ENCODE data around the gene HDAC8.

The HDAC8 gene

GRCh38 chrX:72620550-72621145 is 48.0 kb upstream of the HDAC8 start:
- no peak overlapping the region for H4K91ac ChIP-seq (ENCODE audit: low read length)

GRCh38 chrX:72609313-72609712 is 36.7 kb upstream of the HDAC8 start:
- peaks cover 0 to 30% of the 10 kb centered on the region in 2 experiments for H3K27me3 ChIP-seq (ENCODE audit: control insufficient read depth in 1 of 2, insufficient read depth in 1 of 2, low read length in 2 of 2)
- H3K27ac ChIP-seq (ENCODE audit: low read length, poor library complexity, severe bottlenecking), result no peak overlapping the region
- H2BK5ac ChIP-seq (ENCODE audit: low read depth, low read length, poor library complexity, severe bottlenecking), result no peak overlapping the region
- H3K4me3 ChIP-seq (ENCODE audit: insufficient read depth in 1 of 2, low read depth in 1 of 2, low read length in 2 of 2), result no peak overlapping the region
- no peaks in the 10 kb centered on the region for H3K4me1 ChIP-seq (ENCODE audit: control insufficient read depth, insufficient read depth, low read depth, low read length)
- no peak overlapping the region for H2BK15ac ChIP-seq (ENCODE audit: low read depth, poor library complexity, severe bottlenecking)
- H2AFZ ChIP-seq (ENCODE audit: low read depth, low read length), result no peak overlapping the region
- no peak overlapping the region for H2BK12ac ChIP-seq (ENCODE audit: low read length in 2 of 2)
- H3K36me3 ChIP-seq (ENCODE audit: control insufficient read depth in 1 of 2, insufficient read depth in 2 of 2, low read depth in 1 of 2, low read length in 2 of 2), result peaks cover 0 to 4% of the 10 kb centered on the region in 2 experiments
- H3K4me2 ChIP-seq (ENCODE audit: low read length, poor library complexity, severe bottlenecking), result no peak overlapping the region
- H2BK120ac ChIP-seq (ENCODE audit: low read depth, low read length), result no peak overlapping the region
- no peaks in the 10 kb centered on the region for H3K79me1 ChIP-seq (replicated peaks; ENCODE audit: low read length, poor library complexity, severe bottlenecking)
- H3K23ac ChIP-seq (ENCODE audit: low read length in 2 of 2), result no peak overlapping the region
- WGBS, result no CpG with 5 or more reads among the region's 2 CpGs
- peak; percentile 6 for DNase-seq
- H3K9me3 ChIP-seq (ENCODE audit: control insufficient read depth, low read length), result no peaks in the 10 kb centered on the region
- no peak overlapping the region for H4K91ac ChIP-seq (ENCODE audit: low read length)
- H3K14ac ChIP-seq (ENCODE audit: low read length in 2 of 2), result no peak overlapping the region
- H3K9ac ChIP-seq (ENCODE audit: low read length), result no peak overlapping the region
- H3K4ac ChIP-seq (ENCODE audit: low read depth in 1 of 2, low read length in 2 of 2), result no peak overlapping the region
- H2AK5ac ChIP-seq (ENCODE audit: low read length, severe bottlenecking), result no peak overlapping the region
- no peak overlapping the region for H3K18ac ChIP-seq (ENCODE audit: low read depth in 1 of 2, low read length in 2 of 2)
- no peak overlapping the region for H4K8ac ChIP-seq (ENCODE audit: low read length)

More at GRCh38 chrX:72620550-72621145, 48.0 kb upstream of the HDAC8 start:
- Histone ChIP-seq H3K23ac (ENCODE audit: low read length in 2 of 2) (no peak overlapping the region), H3K36me3 (ENCODE audit: control insufficient read depth in 1 of 2, insufficient read depth in 2 of 2, low read depth in 1 of 2, low read length in 2 of 2) (no peaks in the 10 kb centered on the region), H3K4ac (ENCODE audit: low read depth in 1 of 2, low read length in 2 of 2) (peak overlapping the region in 1 of 2 experiments; percentile 15), H3K18ac (ENCODE audit: low read depth in 1 of 2, low read length in 2 of 2) (peak overlapping the region; percentile 8 to 62), H2BK120ac (ENCODE audit: low read depth, low read length) (no peak overlapping the region), H4K8ac (ENCODE audit: low read length) (peak overlapping the region; percentile 42), H2BK12ac (ENCODE audit: low read length in 2 of 2) (no peak overlapping the region), H3K9me3 (ENCODE audit: control insufficient read depth, low read length) (no peaks in the 10 kb centered on the region), H2AK5ac (ENCODE audit: low read length, severe bottlenecking) (no peak overlapping the region), H3K9ac (ENCODE audit: low read length) (peak overlapping the region; percentile 50), H3K4me1 (ENCODE audit: control insufficient read depth, insufficient read depth, low read depth, low read length) (peaks cover 1% of the 10 kb centered on the region), H3K4me2 (ENCODE audit: low read length, poor library complexity, severe bottlenecking) (peak overlapping the region; percentile 23), H3K27me3 (ENCODE audit: control insufficient read depth in 1 of 2, insufficient read depth in 1 of 2, low read length in 2 of 2) (peaks cover 0 to 15% of the 10 kb centered on the region in 2 experiments), H2BK15ac (ENCODE audit: low read depth, poor library complexity, severe bottlenecking) (no peak overlapping the region), H3K14ac (ENCODE audit: low read length in 2 of 2) (no peak overlapping the region), H2BK5ac (ENCODE audit: low read depth, low read length, poor library complexity, severe bottlenecking) (no peak overlapping the region), H2AFZ (ENCODE audit: low read depth, low read length) (no peak overlapping the region), H3K79me1 (replicated peaks; ENCODE audit: low read length, poor library complexity, severe bottlenecking) (no peaks in the 10 kb centered on the region), H3K27ac (ENCODE audit: low read length, poor library complexity, severe bottlenecking) (peak overlapping the region; percentile 24), H3K4me3 (ENCODE audit: insufficient read depth in 1 of 2, low read depth in 1 of 2, low read length in 2 of 2) (no peak overlapping the region)
- WGBS, result 2% methylated on average over 5 of the region's 9 CpGs
- DNase-seq, result peak; percentile 91

- Histone ChIP-seq H3K79me1 (replicated peaks; ENCODE audit: low read length, poor library complexity, severe bottlenecking) (no peaks in the 10 kb centered on the region), H3K36me3 (ENCODE audit: control insufficient read depth in 1 of 2, insufficient read depth in 2 of 2, low read depth in 1 of 2, low read length in 2 of 2) (peaks cover 0 to 4% of the 10 kb centered on the region in 2 experiments), H3K14ac (ENCODE audit: low read length in 2 of 2) (no peak overlapping the region), H3K9ac (ENCODE audit: low read length) (no peak overlapping the region), H3K9me3 (ENCODE audit: control insufficient read depth, low read length) (no peaks in the 10 kb centered on the region), H2BK12ac (ENCODE audit: low read length in 2 of 2) (no peak overlapping the region), H2BK120ac (ENCODE audit: low read depth, low read length) (no peak overlapping the region), H2AFZ (ENCODE audit: low read depth, low read length) (no peak overlapping the region), H2BK5ac (ENCODE audit: low read depth, low read length, poor library complexity, severe bottlenecking) (no peak overlapping the region), H3K27ac (ENCODE audit: low read length, poor library complexity, severe bottlenecking) (no peak overlapping the region), H3K27me3 (ENCODE audit: control insufficient read depth in 1 of 2, insufficient read depth in 1 of 2, low read length in 2 of 2) (peaks cover 0 to 31% of the 10 kb centered on the region in 2 experiments), H2AK5ac (ENCODE audit: low read length, severe bottlenecking) (no peak overlapping the region), H3K4me1 (ENCODE audit: control insufficient read depth, insufficient read depth, low read depth, low read length) (no peaks in the 10 kb centered on the region), H2BK15ac (ENCODE audit: low read depth, poor library complexity, severe bottlenecking) (no peak overlapping the region), H3K4ac (ENCODE audit: low read depth in 1 of 2, low read length in 2 of 2) (no peak overlapping the region), H4K91ac (ENCODE audit: low read length) (no peak overlapping the region), H3K23ac (ENCODE audit: low read length in 2 of 2) (no peak overlapping the region), H3K18ac (ENCODE audit: low read depth in 1 of 2, low read length in 2 of 2) (no peak overlapping the region), H3K4me2 (ENCODE audit: low read length, poor library complexity, severe bottlenecking) (no peak overlapping the region), H3K4me3 (ENCODE audit: insufficient read depth in 1 of 2, low read depth in 1 of 2, low read length in 2 of 2) (no peak overlapping the region), H4K8ac (ENCODE audit: low read length) (no peak overlapping the region)
- DNase-seq, result no peak
- WGBS, result 60% methylated on average over 1 of the region's 3 CpGs
Measured at GRCh38 chrX:72604705-72605104, 32.1 kb upstream of the HDAC8 start.

- DNase-seq, result no peak
- Histone ChIP-seq H2AK5ac (ENCODE audit: low read length, severe bottlenecking) (no peak overlapping the region), H2BK120ac (ENCODE audit: low read depth, low read length) (no peak overlapping the region), H3K9ac (ENCODE audit: low read length) (no peak overlapping the region), H4K91ac (ENCODE audit: low read length) (no peak overlapping the region), H3K79me1 (replicated peaks; ENCODE audit: low read length, poor library complexity, severe bottlenecking) (no peaks in the 10 kb centered on the region), H2BK15ac (ENCODE audit: low read depth, poor library complexity, severe bottlenecking) (no peak overlapping the region), H3K36me3 (ENCODE audit: control insufficient read depth in 1 of 2, insufficient read depth in 2 of 2, low read depth in 1 of 2, low read length in 2 of 2) (peaks cover 0 to 4% of the 10 kb centered on the region in 2 experiments), H4K8ac (ENCODE audit: low read length) (no peak overlapping the region), H3K27me3 (ENCODE audit: control insufficient read depth in 1 of 2, insufficient read depth in 1 of 2, low read length in 2 of 2) (peaks cover 0 to 31% of the 10 kb centered on the region in 2 experiments), H3K4ac (ENCODE audit: low read depth in 1 of 2, low read length in 2 of 2) (no peak overlapping the region), H3K4me3 (ENCODE audit: insufficient read depth in 1 of 2, low read depth in 1 of 2, low read length in 2 of 2) (no peak overlapping the region), H3K23ac (ENCODE audit: low read length in 2 of 2) (no peak overlapping the region), H3K9me3 (ENCODE audit: control insufficient read depth, low read length) (no peaks in the 10 kb centered on the region), H3K18ac (ENCODE audit: low read depth in 1 of 2, low read length in 2 of 2) (no peak overlapping the region), H2BK12ac (ENCODE audit: low read length in 2 of 2) (no peak overlapping the region), H2AFZ (ENCODE audit: low read depth, low read length) (no peak overlapping the region), H3K4me1 (ENCODE audit: control insufficient read depth, insufficient read depth, low read depth, low read length) (no peaks in the 10 kb centered on the region), H2BK5ac (ENCODE audit: low read depth, low read length, poor library complexity, severe bottlenecking) (no peak overlapping the region), H3K14ac (ENCODE audit: low read length in 2 of 2) (no peak overlapping the region), H3K27ac (ENCODE audit: low read length, poor library complexity, severe bottlenecking) (no peak overlapping the region), H3K4me2 (ENCODE audit: low read length, poor library complexity, severe bottlenecking) (no peak overlapping the region)
- WGBS, result no CpG with 5 or more reads among the region's 2 CpGs
Measured at GRCh38 chrX:72604112-72604511, 31.5 kb upstream of the HDAC8 start.

All from mesenchymal stem cell (in vitro differentiated cells and primary cell).